ENCODE data around the gene CLDN18. TPM values are rescaled to one million over a fixed set of nuclear protein-coding genes. Genes with fewer than 3 reads are reported as not detected.

CLDN18 gene
- total RNA-seq, 1 donor from 2014 or later, result not detected

GRCh38 chr3:138057384-138057783, 47.4 kb downstream of the CLDN18 start:
- Histone ChIP-seq H3K36me3 (ENCODE audit: control insufficient read depth, insufficient read depth, low read length) (no peaks in the 10 kb centered on the region), H3K4me3 (ENCODE audit: low read depth, low read length) (no peak overlapping the region), H3K27me3 (ENCODE audit: control insufficient read depth, insufficient read depth, low read length) (no peaks in the 10 kb centered on the region)
- no peak for DNase-seq (ENCODE audit: low read depth)
- TF ChIP-seq CTCF (IDR thresholded peaks at IDR 0.05; ENCODE audit: insufficient read depth, low read length, poor library complexity, severe bottlenecking), result no peak

GRCh38 chr3:138059261-138059660, 49.3 kb downstream of the CLDN18 start:
- no peak for DNase-seq (ENCODE audit: low read depth)
- TF ChIP-seq CTCF (IDR thresholded peaks at IDR 0.05; ENCODE audit: insufficient read depth, low read length, poor library complexity, severe bottlenecking), result no peak
- no peaks in the 10 kb centered on the region for H3K27me3 ChIP-seq (ENCODE audit: control insufficient read depth, insufficient read depth, low read length)
- peaks cover 1% of the 10 kb centered on the region for H3K36me3 ChIP-seq (ENCODE audit: control insufficient read depth, insufficient read depth, low read length)
- no peak overlapping the region for H3K4me3 ChIP-seq (ENCODE audit: low read depth, low read length)

GRCh38 chr3:138060792-138061191, 50.8 kb downstream of the CLDN18 start:
- TF ChIP-seq CTCF (IDR thresholded peaks at IDR 0.05; ENCODE audit: insufficient read depth, low read length, poor library complexity, severe bottlenecking), result no peak
- DNase-seq (ENCODE audit: low read depth), result no peak
- peaks cover 2% of the 10 kb centered on the region for H3K36me3 ChIP-seq (ENCODE audit: control insufficient read depth, insufficient read depth, low read length)
- H3K27me3 ChIP-seq (ENCODE audit: control insufficient read depth, insufficient read depth, low read length), result no peaks in the 10 kb centered on the region
- no peak overlapping the region for H3K4me3 ChIP-seq (ENCODE audit: low read depth, low read length)

- H3K4me3 ChIP-seq (ENCODE audit: low read depth, low read length), result no peak overlapping the region
- no peak for TF ChIP-seq CTCF (IDR thresholded peaks at IDR 0.05; ENCODE audit: insufficient read depth, low read length, poor library complexity, severe bottlenecking)
These were observed 52.1 kb downstream of the CLDN18 start for GRCh38 chr3:138062037-138062436.

GRCh38 chr3:138062626-138063025, 52.7 kb downstream of the CLDN18 start:
- no peaks in the 10 kb centered on the region for H3K27me3 ChIP-seq (ENCODE audit: control insufficient read depth, insufficient read depth, low read length)
- no peak for TF ChIP-seq CTCF (IDR thresholded peaks at IDR 0.05; ENCODE audit: insufficient read depth, low read length, poor library complexity, severe bottlenecking)
- DNase-seq (ENCODE audit: low read depth), result no peak
- H3K4me3 ChIP-seq (ENCODE audit: low read depth, low read length), result no peak overlapping the region
- peaks cover 4% of the 10 kb centered on the region for H3K36me3 ChIP-seq (ENCODE audit: control insufficient read depth, insufficient read depth, low read length)

More at GRCh38 chr3:138062037-138062436, 52.1 kb downstream of the CLDN18 start:
- Histone ChIP-seq H3K36me3 (ENCODE audit: control insufficient read depth, insufficient read depth, low read length) (peaks cover 4% of the 10 kb centered on the region), H3K27me3 (ENCODE audit: control insufficient read depth, insufficient read depth, low read length) (no peaks in the 10 kb centered on the region)
- no peak for DNase-seq (ENCODE audit: low read depth)

- no peaks in the 10 kb centered on the region for H3K27me3 ChIP-seq (ENCODE audit: control insufficient read depth, insufficient read depth, low read length)
- no peak for TF ChIP-seq CTCF (IDR thresholded peaks at IDR 0.05; ENCODE audit: insufficient read depth, low read length, poor library complexity, severe bottlenecking)
- H3K4me3 ChIP-seq (ENCODE audit: low read depth, low read length), result no peak overlapping the region
- H3K36me3 ChIP-seq (ENCODE audit: control insufficient read depth, insufficient read depth, low read length), result peaks cover 4% of the 10 kb centered on the region
- no peak for DNase-seq (ENCODE audit: low read depth)
These were observed 53.5 kb downstream of the CLDN18 start for GRCh38 chr3:138063416-138063815.

All from kidney epithelial cell (primary cell).